IMR-90 (cell line): ENCODE results near the gene ZNF627. TPM values are rescaled to one million over a fixed set of nuclear protein-coding genes. Genes with fewer than 3 reads are reported as not detected.

Source experiments
- ATAC-seq: fragments of 200-7000 bp; cut with Tn5 transposase; 2 replicates; pipeline ENCODE4 v1.9.1; 2020; ENCODE audit warnings: low read depth, mild to moderate bottlenecking, moderate library complexity
- BruUV-seq: library from RNA; stranded (reverse); fragments of 400-500 nt; replicated peaks from 2 replicates; lab custom pipeline; 2021; lab: Mats Ljungman, UMichigan
- CTCF ChIA-PET: fragments of 300-600 bp; formaldehyde crosslinking; extraction: SDS; loops from one replicate; lab custom pipeline; 2021; ENCODE audit warnings: antibody characterized with exemption; lab: Yijun Ruan, JAX
- POLR2A ChIA-PET: fragments of 300-600 bp; sonication (Branson Sonifier 250); formaldehyde crosslinking; loops from one replicate; lab custom pipeline; 2022; ENCODE audit warnings: antibody characterized with exemption; ENCODE audit not compliant: unreplicated experiment; lab: Charles Lee
- DNase-seq: peaks from one replicate; pipeline ENCODE4 v3.0.0; 2013
- H2AFZ ChIP-seq: replicated peaks from 2 replicates; pipeline ENCODE3; 2013; ENCODE audit warnings: low read length, mild to moderate bottlenecking; ENCODE audit not compliant: poor library complexity
- H2AK5ac ChIP-seq: 2 replicates; pipeline ENCODE4 v1.6.1; 2013; ENCODE audit warnings: low read depth, low read length, inconsistent platforms
- H2AK9ac ChIP-seq: replicated peaks from 2 replicates; pipeline ENCODE3; 2013; ENCODE audit warnings: mild to moderate bottlenecking, low read depth, low read length, moderate library complexity; ENCODE audit not compliant: poor library complexity
- H2BK120ac ChIP-seq: 2 replicates; pipeline ENCODE4 v1.6.1; 2013; ENCODE audit warnings: low read depth, low read length, inconsistent platforms
- H2BK15ac ChIP-seq: 3 replicates; pipeline ENCODE4 v1.6.1; 2013; ENCODE audit warnings: low read depth, low read length, inconsistent platforms
- H2BK20ac ChIP-seq: 2 replicates; pipeline ENCODE4 v1.6.1; 2013; ENCODE audit warnings: low read depth, mild to moderate bottlenecking, inconsistent platforms, low read length, moderate library complexity
- H2BK5ac ChIP-seq: 2 replicates; pipeline ENCODE4 v1.6.1; 2013; ENCODE audit warnings: mild to moderate bottlenecking, low read depth, low read length, inconsistent platforms; ENCODE audit not compliant: poor library complexity, severe bottlenecking
- H3K14ac ChIP-seq: replicated peaks from 2 replicates; pipeline ENCODE4 v1.6.1; 2013; ENCODE audit warnings: low read depth, low read length, inconsistent platforms
- H3K18ac ChIP-seq: 2 replicates; pipeline ENCODE4 v1.6.1; 2013; ENCODE audit warnings: low read depth, low read length, control low read depth
- H3K23ac ChIP-seq: 2 replicates; pipeline ENCODE4 v1.6.1; 2013; ENCODE audit warnings: low read depth, low read length, inconsistent platforms
- H3K27ac ChIP-seq: 2 replicates; pipeline ENCODE4 v1.5.1; 2013; ENCODE audit warnings: mild to moderate bottlenecking, control low read depth, low read length; ENCODE audit not compliant: insufficient read depth
- H3K27me3 ChIP-seq: 2 replicates; pipeline ENCODE4 v1.6.1; 2013; ENCODE audit warnings: low read length; ENCODE audit not compliant: control insufficient read depth, insufficient read depth
- H3K36me3 ChIP-seq: 2 replicates; pipeline ENCODE4 v1.6.1; 2013; ENCODE audit warnings: low read length, mixed read lengths; ENCODE audit not compliant: control insufficient read depth, insufficient read depth
- H3K4ac ChIP-seq: 2 replicates; pipeline ENCODE4 v1.6.1; 2013; ENCODE audit warnings: low read depth, low read length, inconsistent platforms
- H3K4me1 ChIP-seq: 2 replicates; pipeline ENCODE4 v1.6.1; 2013; ENCODE audit warnings: low read length, mixed read lengths; ENCODE audit not compliant: control insufficient read depth, insufficient read depth
- H3K4me2 ChIP-seq: 2 replicates; pipeline ENCODE4 v1.6.1; 2013; ENCODE audit warnings: low read depth, mild to moderate bottlenecking, control low read depth, low read length, moderate library complexity
- H3K4me3 ChIP-seq: 2 replicates; pipeline ENCODE4 v1.5.1; 2013; ENCODE audit warnings: low read depth, mild to moderate bottlenecking, control low read depth, low read length, moderate library complexity; ENCODE audit not compliant: insufficient read depth
- H3K56ac ChIP-seq: 2 replicates; pipeline ENCODE4 v1.6.1; 2013; ENCODE audit warnings: low read length, inconsistent platforms; ENCODE audit not compliant: insufficient read depth; ENCODE audit errors: extremely low read depth
- H3K79me1 ChIP-seq, 2 experiments: 2 replicates each; pipeline ENCODE4 v1.6.1; 2013; ENCODE audit warnings: low read length in 2 of 2, inconsistent platforms in 1 of 2, low read depth in 1 of 2
- H3K9ac ChIP-seq: 2 replicates; pipeline ENCODE4 v1.6.1; 2013; ENCODE audit warnings: low read depth, low read length, control low read depth
- H3K9me1 ChIP-seq: 2 replicates; pipeline ENCODE4 v1.6.1; 2013; ENCODE audit warnings: low read length, inconsistent platforms; ENCODE audit not compliant: insufficient read depth
- H3K9me3 ChIP-seq: 2 replicates; pipeline ENCODE4 v1.6.1; 2013; ENCODE audit warnings: low read length; ENCODE audit not compliant: control insufficient read depth, insufficient read depth
- H4K20me1 ChIP-seq: 2 replicates; pipeline ENCODE4 v1.6.1; 2013; ENCODE audit warnings: low read length, inconsistent platforms; ENCODE audit not compliant: insufficient read depth
- H4K5ac ChIP-seq: 2 replicates; pipeline ENCODE4 v1.6.1; 2013; ENCODE audit warnings: mild to moderate bottlenecking, low read depth, low read length, control low read depth
- H4K8ac ChIP-seq, 2 experiments: 2 replicates each; pipeline ENCODE4 v1.6.1; 2013; ENCODE audit warnings: low read depth in 2 of 2, low read length in 2 of 2, control low read depth in 1 of 2, inconsistent platforms in 1 of 2
- H4K91ac ChIP-seq: 2 replicates; pipeline ENCODE4 v1.6.1; 2013; ENCODE audit warnings: low read depth, low read length, inconsistent platforms; ENCODE audit not compliant: insufficient read depth
- BHLHE40 ChIP-seq: fragments of 150-350 bp; IDR thresholded peaks from 2 replicates; pipeline ENCODE4 v1.6.1; 2016; ENCODE audit warnings: mild to moderate bottlenecking, low read depth, low read length
- CEBPB ChIP-seq: IDR thresholded peaks from 2 replicates; pipeline ENCODE4 v1.6.1; 2012; ENCODE audit warnings: low read depth, low read length, improper control_type of control experiment
- CHD1 ChIP-seq: IDR thresholded peaks from 2 replicates; pipeline ENCODE4 v1.6.1; 2012; ENCODE audit warnings: low read depth, low read length, improper control_type of control experiment
- CTCF ChIP-seq: conservative IDR thresholded peaks from 2 replicates; pipeline ENCODE4 v1.5.1; 2012; ENCODE audit warnings: mild to moderate bottlenecking, low read depth, low read length, improper control_type of control experiment
- ELK1 ChIP-seq: fragments of 150-350 bp; IDR thresholded peaks from 2 replicates; pipeline ENCODE4 v1.6.1; 2016; ENCODE audit warnings: low read depth, mild to moderate bottlenecking, low read length, moderate library complexity, borderline replicate concordance
- FOS ChIP-seq: fragments of 150-350 bp; IDR thresholded peaks from 2 replicates; pipeline ENCODE4 v1.6.1; 2016; ENCODE audit warnings: low read depth, low read length
- MAFK ChIP-seq: IDR thresholded peaks from 2 replicates; pipeline ENCODE4 v1.6.1; 2012; ENCODE audit warnings: low read depth, low read length, improper control_type of control experiment
- MAZ ChIP-seq: IDR thresholded peaks from 2 replicates; pipeline ENCODE4 v1.6.1; 2012; ENCODE audit warnings: low read depth, mild to moderate bottlenecking, low read length, improper control_type of control experiment, moderate library complexity, borderline replicate concordance
- MXI1 ChIP-seq: IDR thresholded peaks from 2 replicates; pipeline ENCODE4 v1.6.1; 2012; ENCODE audit warnings: low read depth, mild to moderate bottlenecking, low read length, moderate library complexity, borderline replicate concordance
- NFE2L2 ChIP-seq: fragments of 150-350 bp; IDR thresholded peaks from 2 replicates; pipeline ENCODE4 v1.6.1; 2016; ENCODE audit warnings: low read depth, mild to moderate bottlenecking, low read length
- POLR2A ChIP-seq: IDR thresholded peaks from 2 replicates; pipeline ENCODE4 v1.6.1; 2012; ENCODE audit warnings: mild to moderate bottlenecking, low read depth, low read length
- RAD21 ChIP-seq: IDR thresholded peaks from 2 replicates; pipeline ENCODE4 v1.6.1; 2012; ENCODE audit warnings: low read length, improper control_type of control experiment
- RCOR1 ChIP-seq: IDR thresholded peaks from 2 replicates; pipeline ENCODE4 v1.6.1; 2012; ENCODE audit warnings: mild to moderate bottlenecking, low read length, improper control_type of control experiment; ENCODE audit not compliant: insufficient replicate concordance
- RFX5 ChIP-seq: IDR thresholded peaks from 2 replicates; pipeline ENCODE4 v1.8.0; 2012; ENCODE audit warnings: low read depth, mild to moderate bottlenecking, low read length, moderate library complexity
- SMC3 ChIP-seq: fragments of 150-350 bp; IDR thresholded peaks from 2 replicates; pipeline ENCODE4 v1.6.1; 2016; ENCODE audit warnings: low read depth, mild to moderate bottlenecking, antibody characterized with exemption, low read length, moderate library complexity
- USF2 ChIP-seq: fragments of 150-350 bp; IDR thresholded peaks from 2 replicates; pipeline ENCODE4 v1.6.1; 2017; ENCODE audit warnings: mild to moderate bottlenecking, antibody characterized with exemption, low read length, low read depth
- whole genome bisulfite sequencing, 2 experiments: methylation state at CpG; one replicate each; pipeline versions ENCODE4 v1.1.5 to v1.1.7; 2013; ENCODE audit warnings: missing lambda C conversion rate in 2 of 2; ENCODE audit not compliant: insufficient read length in 1 of 2; ENCODE audit errors: extremely low coverage in 2 of 2; 5-methylcytosine and 5-hydroxymethylcytosine counted together
- dilution Hi-C: fragments of 300-500 bp; cut with HindIII; formaldehyde crosslinking; loops from one replicate; pipeline ENCODE4 v1.14.3; 2018; ENCODE audit warnings: low sequenced_read_pairs; ENCODE audit not compliant: unreplicated experiment
- in situ Hi-C: fragments of 300-500 bp; cut with MboI; formaldehyde crosslinking; loops from 3 replicates; pipeline ENCODE4 v1.14.3; 2019; ENCODE audit warnings: low sequenced_read_pairs, inconsistent platforms, mixed read lengths
- intact Hi-C: fragments of 100-400 bp; cut with micrococcal nuclease; formaldehyde crosslinking; loops from 2 replicates; pipeline ENCODE4 v1.10.0; 2022
- polyA plus RNA-seq, 3 experiments: library from polyadenylated mRNA; depleted of rRNA; stranded (reverse); fragments of >200 nt; gene quantifications; 2 replicates each; pipeline ENCODE4 v1.2.3, GENCODE V29; 2012; ENCODE audit warnings: low replicate concordance in 1 of 3
- total RNA-seq: library from RNA; depleted of rRNA; stranded (reverse); fragments of >200 nt; gene quantifications from 2 replicates; pipeline ENCODE4 v1.2.3, GENCODE V29; 2012

ZNF627 gene
- total and polyA plus RNA-seq, 2 of the 4 experiments (the other 2 are of a cell fraction) = 6.3 to 34.4 TPM

GRCh38 chr19:11606484-11606883 is 9.2 kb downstream of the ZNF627 start:
- CTCF ChIA-PET = no interaction called here
- 100% methylated on average over 1 of the region's 8 CpGs; no CpG with 5 or more reads in 1 of the 2 experiments for WGBS, 2 experiments
- no peak for DNase-seq

More at GRCh38 chr19:11606484-11606883, 9.2 kb downstream of the ZNF627 start:
- Histone ChIP-seq H3K56ac (no peak overlapping the region), H3K4me2 (no peak overlapping the region), H4K20me1 (peaks cover 58% of the 10 kb centered on the region), H3K4ac (no peak overlapping the region), H2AK5ac (no peak overlapping the region), H4K8ac (no peak overlapping the region), H3K27ac (no peak overlapping the region), H3K36me3 (peaks cover 35% of the 10 kb centered on the region), H4K91ac (no peak overlapping the region), H2AFZ (no peak overlapping the region), H2BK20ac (no peak overlapping the region), H3K23ac (no peak overlapping the region), H3K18ac (no peak overlapping the region), H2AK9ac (no peak overlapping the region), H3K79me1 (peaks cover 35 to 65% of the 10 kb centered on the region in 2 experiments), H3K14ac (no peak overlapping the region), H2BK15ac (no peak overlapping the region), H4K5ac (no peak overlapping the region), H3K4me3 (no peak overlapping the region), H3K9me3 (peaks cover 7% of the 10 kb centered on the region; the same call in 1 of the 2 replicates), H3K9ac (no peak overlapping the region), H3K27me3 (no peaks in the 10 kb centered on the region), H2BK120ac (no peak overlapping the region), H3K9me1 (no peaks in the 10 kb centered on the region), H3K4me1 (peaks cover 2% of the 10 kb centered on the region; the same call in 1 of the 2 replicates), H2BK5ac (no peak overlapping the region)
- ATAC-seq = no peak
- dilution Hi-C loops (no loop called here), intact Hi-C loops (no loop called here), in situ Hi-C loops (no loop called here)
- TF ChIP-seq MXI1 (no peak), MAFK (no peak), RFX5 (no peak), USF2 (no peak), POLR2A (no peak), CTCF (no peak), FOS (no peak), MAZ (no peak), RAD21 (no peak), CEBPB (no peak), SMC3 (no peak), BHLHE40 (no peak), NFE2L2 (no peak), CHD1 (no peak), ELK1 (no peak), RCOR1 (no peak)
- BruUV-seq = no TSS peak
- POLR2A ChIA-PET = no interaction called here
